Stomach (tissue), 4 donors: ENCODE measurements around the gene TPCN2.

Experiments used
- CTCF ChIP-seq, 7 experiments: fragments of 450-650 bp in 4 of 7; fragments of 200-600 bp in 3 of 7; sonication (generic) in 3 of 7; IDR thresholded peaks; one replicate each; pipeline ENCODE4 v1.5.1; 2016 to 2019; ENCODE audit warnings: antibody characterized with exemption in 7 of 7, control low read depth in 2 of 7, mild to moderate bottlenecking in 1 of 7
- EP300 ChIP-seq: sonication (generic); formaldehyde crosslinking; IDR thresholded peaks from one replicate; pipeline ENCODE4 v1.6.1; 2017; ENCODE audit warnings: antibody characterized with exemption

GRCh38 chr11:69094915-69095290, 46.2 kb downstream of the TPCN2 start:
- TF ChIP-seq CTCF (IDR thresholded peaks at IDR 0.05) (no peak), EP300 (no peak)
